ENCODE measurements around the gene IL1RAP. TPM values are rescaled to one million over a fixed set of nuclear protein-coding genes. Genes with fewer than 3 reads are reported as not detected.

IL1RAP gene
- total and polyA plus RNA-seq, 2 experiments from 2014 or later, result 3.6 to 5.0 TPM

DNA sequence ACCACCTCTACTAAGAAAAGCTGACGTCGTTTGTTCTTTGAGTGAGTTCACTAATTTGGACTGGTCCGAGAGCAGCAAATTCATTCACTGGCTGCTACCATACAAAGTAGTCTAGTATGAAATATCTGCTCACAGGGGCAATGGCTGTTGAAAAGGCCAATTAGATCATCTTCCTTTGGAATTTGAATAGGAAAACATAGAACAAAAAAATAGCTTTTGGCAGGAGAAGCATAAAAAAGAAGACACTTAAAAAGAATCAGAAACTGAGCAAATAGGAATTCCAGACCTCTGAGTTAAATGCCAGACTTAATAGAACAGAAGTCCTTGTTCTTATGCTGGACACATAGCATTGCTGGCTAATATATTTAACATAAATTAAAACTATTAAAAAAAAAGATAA, 159.3 kb downstream of the IL1RAP start:
- Histone ChIP-seq H2AFZ (no peak overlapping the region), H4K20me1 (replicated peaks; ENCODE audit: insufficient read depth) (no peaks in the 10 kb centered on the region), H3K79me2 (replicated peaks; ENCODE audit: insufficient read depth) (no peaks in the 10 kb centered on the region), H3K4me1 (ENCODE audit: insufficient read depth) (peaks cover 8% of the 10 kb centered on the region; the same call in 1 of the 2 replicates), H3K4me3 (no peak overlapping the region), H3K27me3 (ENCODE audit: insufficient read depth) (no peaks in the 10 kb centered on the region), H3K36me3 (ENCODE audit: insufficient read depth) (no peaks in the 10 kb centered on the region), H3K9me2 (ENCODE audit: insufficient read depth) (no peaks in the 10 kb centered on the region; the same call in 1 of the 2 replicates), H3K27ac (ENCODE audit: low read depth) (no peak overlapping the region), H3K4me2 (no peak overlapping the region), H3F3A (replicated peaks; ENCODE audit: low read depth) (no peaks in the 10 kb centered on the region)
- no peak overlapping the region for H3K27ac Mint-ChIP-seq
- DNase-seq (ENCODE audit: low spot score) (no peak), ATAC-seq (no peak)
- peaks cover 2% of the 10 kb centered on the region for H3K27me3 Mint-ChIP-seq (ENCODE audit: insufficient read depth, low read depth, poor library complexity)
- H3K9me3 Mint-ChIP-seq, result peaks cover 5% of the 10 kb centered on the region
- TF ChIP-seq JUNB (IDR thresholded peaks at IDR 0.05; ENCODE audit: unreplicated experiment), result no peak
- TF ChIP-seq STAT1 (IDR thresholded peaks at IDR 0.05; ENCODE audit: unreplicated experiment), result no peak
- no peak for TF ChIP-seq EZH2 (IDR thresholded peaks at IDR 0.05; ENCODE audit: low read depth, unreplicated experiment)
- no peak overlapping the region for H3K4me3 Mint-ChIP-seq
- H3K36me3 Mint-ChIP-seq (ENCODE audit: low read depth), result peaks cover 2% of the 10 kb centered on the region; the same call in 2 of the 3 replicates
- H3K4me1 Mint-ChIP-seq, result peaks cover 3% of the 10 kb centered on the region; the same call in 1 of the 3 replicates

DNA sequence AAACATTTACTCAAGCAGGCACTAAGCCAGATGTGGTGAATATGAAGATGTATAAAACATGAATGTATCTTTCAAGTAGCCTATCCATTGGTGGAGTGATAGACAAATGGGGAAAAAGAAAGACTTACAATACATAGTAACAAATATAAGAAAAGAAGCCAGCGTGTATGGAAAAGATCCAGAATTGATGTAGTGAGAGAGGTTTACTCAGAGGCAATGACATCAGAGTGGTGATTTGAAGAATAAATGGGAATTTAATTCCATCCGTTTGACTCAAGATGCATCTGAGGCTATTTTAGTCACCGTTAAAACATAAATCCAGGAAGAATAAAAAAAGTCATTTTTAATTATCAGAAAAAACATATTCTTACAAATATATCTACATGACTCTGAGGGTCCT, 162.6 kb downstream of the IL1RAP start:
- no peak for ATAC-seq
- no peak for DNase-seq (ENCODE audit: low spot score)
- H3K27me3 Mint-ChIP-seq (ENCODE audit: insufficient read depth, low read depth, poor library complexity), result peaks cover 2% of the 10 kb centered on the region
- Histone ChIP-seq H3K9me2 (ENCODE audit: insufficient read depth) (no peaks in the 10 kb centered on the region), H4K20me1 (replicated peaks; ENCODE audit: insufficient read depth) (no peaks in the 10 kb centered on the region), H3K4me2 (no peak overlapping the region), H3F3A (replicated peaks; ENCODE audit: low read depth) (no peaks in the 10 kb centered on the region), H3K27me3 (ENCODE audit: insufficient read depth) (no peaks in the 10 kb centered on the region), H2AFZ (no peak overlapping the region), H3K4me3 (no peak overlapping the region), H3K4me1 (ENCODE audit: insufficient read depth) (peaks cover 12% of the 10 kb centered on the region; the same call in 1 of the 2 replicates), H3K36me3 (ENCODE audit: insufficient read depth) (no peaks in the 10 kb centered on the region), H3K79me2 (replicated peaks; ENCODE audit: insufficient read depth) (no peaks in the 10 kb centered on the region), H3K27ac (ENCODE audit: low read depth) (no peak overlapping the region)
- H3K36me3 Mint-ChIP-seq (ENCODE audit: low read depth), result peaks cover 6% of the 10 kb centered on the region; the same call in 2 of the 3 replicates
- peaks cover 3% of the 10 kb centered on the region; the same call in 1 of the 3 replicates for H3K4me1 Mint-ChIP-seq
- no peak overlapping the region for H3K27ac Mint-ChIP-seq
- H3K4me3 Mint-ChIP-seq, result no peak overlapping the region
- peaks cover 10% of the 10 kb centered on the region for H3K9me3 Mint-ChIP-seq
- no peak for TF ChIP-seq CREB1 (CRISPR knock-in tag; IDR thresholded peaks at IDR 0.05; ENCODE audit: low read depth)
- no peak for TF ChIP-seq NANOG (IDR thresholded peaks at IDR 0.05; ENCODE audit: borderline replicate concordance)
- TF ChIP-seq, protein P1, sequence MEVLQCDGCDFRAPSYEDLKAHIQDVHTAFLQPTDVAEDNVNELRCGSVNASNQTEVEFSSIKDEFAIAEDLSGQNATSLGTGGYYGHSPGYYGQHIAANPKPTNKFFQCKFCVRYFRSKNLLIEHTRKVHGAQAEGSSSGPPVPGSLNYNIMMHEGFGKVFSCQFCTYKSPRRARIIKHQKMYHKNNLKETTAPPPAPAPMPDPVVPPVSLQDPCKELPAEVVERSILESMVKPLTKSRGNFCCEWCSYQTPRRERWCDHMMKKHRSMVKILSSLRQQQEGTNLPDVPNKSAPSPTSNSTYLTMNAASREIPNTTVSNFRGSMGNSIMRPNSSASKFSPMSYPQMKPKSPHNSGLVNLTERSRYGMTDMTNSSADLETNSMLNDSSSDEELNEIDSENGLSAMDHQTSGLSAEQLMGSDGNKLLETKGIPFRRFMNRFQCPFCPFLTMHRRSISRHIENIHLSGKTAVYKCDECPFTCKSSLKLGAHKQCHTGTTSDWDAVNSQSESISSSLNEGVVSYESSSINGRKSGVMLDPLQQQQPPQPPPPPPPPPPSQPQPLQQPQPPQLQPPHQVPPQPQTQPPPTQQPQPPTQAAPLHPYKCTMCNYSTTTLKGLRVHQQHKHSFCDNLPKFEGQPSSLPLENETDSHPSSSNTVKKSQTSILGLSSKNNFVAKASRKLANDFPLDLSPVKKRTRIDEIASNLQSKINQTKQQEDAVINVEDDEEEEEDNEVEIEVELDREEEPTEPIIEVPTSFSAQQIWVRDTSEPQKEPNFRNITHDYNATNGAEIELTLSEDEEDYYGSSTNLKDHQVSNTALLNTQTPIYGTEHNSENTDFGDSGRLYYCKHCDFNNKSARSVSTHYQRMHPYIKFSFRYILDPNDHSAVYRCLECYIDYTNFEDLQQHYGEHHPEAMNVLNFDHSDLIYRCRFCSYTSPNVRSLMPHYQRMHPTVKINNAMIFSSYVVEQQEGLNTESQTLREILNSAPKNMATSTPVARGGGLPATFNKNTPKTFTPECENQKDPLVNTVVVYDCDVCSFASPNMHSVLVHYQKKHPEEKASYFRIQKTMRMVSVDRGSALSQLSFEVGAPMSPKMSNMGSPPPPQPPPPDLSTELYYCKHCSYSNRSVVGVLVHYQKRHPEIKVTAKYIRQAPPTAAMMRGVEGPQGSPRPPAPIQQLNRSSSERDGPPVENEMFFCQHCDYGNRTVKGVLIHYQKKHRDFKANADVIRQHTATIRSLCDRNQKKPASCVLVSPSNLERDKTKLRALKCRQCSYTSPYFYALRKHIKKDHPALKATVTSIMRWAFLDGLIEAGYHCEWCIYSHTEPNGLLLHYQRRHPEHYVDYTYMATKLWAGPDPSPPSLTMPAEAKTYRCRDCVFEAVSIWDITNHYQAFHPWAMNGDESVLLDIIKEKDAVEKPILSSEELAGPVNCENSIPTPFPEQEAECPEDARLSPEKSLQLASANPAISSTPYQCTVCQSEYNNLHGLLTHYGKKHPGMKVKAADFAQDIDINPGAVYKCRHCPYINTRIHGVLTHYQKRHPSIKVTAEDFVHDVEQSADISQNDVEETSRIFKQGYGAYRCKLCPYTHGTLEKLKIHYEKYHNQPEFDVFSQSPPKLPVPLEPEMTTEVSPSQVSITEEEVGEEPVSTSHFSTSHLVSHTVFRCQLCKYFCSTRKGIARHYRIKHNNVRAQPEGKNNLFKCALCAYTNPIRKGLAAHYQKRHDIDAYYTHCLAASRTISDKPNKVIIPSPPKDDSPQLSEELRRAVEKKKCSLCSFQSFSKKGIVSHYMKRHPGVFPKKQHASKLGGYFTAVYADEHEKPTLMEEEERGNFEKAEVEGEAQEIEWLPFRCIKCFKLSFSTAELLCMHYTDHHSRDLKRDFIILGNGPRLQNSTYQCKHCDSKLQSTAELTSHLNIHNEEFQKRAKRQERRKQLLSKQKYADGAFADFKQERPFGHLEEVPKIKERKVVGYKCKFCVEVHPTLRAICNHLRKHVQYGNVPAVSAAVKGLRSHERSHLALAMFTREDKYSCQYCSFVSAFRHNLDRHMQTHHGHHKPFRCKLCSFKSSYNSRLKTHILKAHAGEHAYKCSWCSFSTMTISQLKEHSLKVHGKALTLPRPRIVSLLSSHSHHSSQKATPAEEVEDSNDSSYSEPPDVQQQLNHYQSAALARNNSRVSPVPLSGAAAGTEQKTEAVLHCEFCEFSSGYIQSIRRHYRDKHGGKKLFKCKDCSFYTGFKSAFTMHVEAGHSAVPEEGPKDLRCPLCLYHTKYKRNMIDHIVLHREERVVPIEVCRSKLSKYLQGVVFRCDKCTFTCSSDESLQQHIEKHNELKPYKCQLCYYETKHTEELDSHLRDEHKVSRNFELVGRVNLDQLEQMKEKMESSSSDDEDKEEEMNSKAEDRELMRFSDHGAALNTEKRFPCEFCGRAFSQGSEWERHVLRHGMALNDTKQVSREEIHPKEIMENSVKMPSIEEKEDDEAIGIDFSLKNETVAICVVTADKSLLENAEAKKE (CRISPR knock-in tag; IDR thresholded peaks at IDR 0.05), result no peak
- no peak for TF ChIP-seq POLR2AphosphoS5 (IDR thresholded peaks at IDR 0.05; ENCODE audit: low read depth)
- TF ChIP-seq ZNF114 (CRISPR knock-in tag; IDR thresholded peaks at IDR 0.05), result no peak
- TF ChIP-seq, protein P2, sequence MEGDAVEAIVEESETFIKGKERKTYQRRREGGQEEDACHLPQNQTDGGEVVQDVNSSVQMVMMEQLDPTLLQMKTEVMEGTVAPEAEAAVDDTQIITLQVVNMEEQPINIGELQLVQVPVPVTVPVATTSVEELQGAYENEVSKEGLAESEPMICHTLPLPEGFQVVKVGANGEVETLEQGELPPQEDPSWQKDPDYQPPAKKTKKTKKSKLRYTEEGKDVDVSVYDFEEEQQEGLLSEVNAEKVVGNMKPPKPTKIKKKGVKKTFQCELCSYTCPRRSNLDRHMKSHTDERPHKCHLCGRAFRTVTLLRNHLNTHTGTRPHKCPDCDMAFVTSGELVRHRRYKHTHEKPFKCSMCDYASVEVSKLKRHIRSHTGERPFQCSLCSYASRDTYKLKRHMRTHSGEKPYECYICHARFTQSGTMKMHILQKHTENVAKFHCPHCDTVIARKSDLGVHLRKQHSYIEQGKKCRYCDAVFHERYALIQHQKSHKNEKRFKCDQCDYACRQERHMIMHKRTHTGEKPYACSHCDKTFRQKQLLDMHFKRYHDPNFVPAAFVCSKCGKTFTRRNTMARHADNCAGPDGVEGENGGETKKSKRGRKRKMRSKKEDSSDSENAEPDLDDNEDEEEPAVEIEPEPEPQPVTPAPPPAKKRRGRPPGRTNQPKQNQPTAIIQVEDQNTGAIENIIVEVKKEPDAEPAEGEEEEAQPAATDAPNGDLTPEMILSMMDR (conservative IDR thresholded peaks at IDR 0.05; ENCODE audit: low read depth in 2 of 2), result no peak
- TF ChIP-seq STAT1 (IDR thresholded peaks at IDR 0.05; ENCODE audit: unreplicated experiment), result no peak
- TF ChIP-seq EZH2phosphoT487 (IDR thresholded peaks at IDR 0.05; ENCODE audit: unreplicated experiment), result no peak
- TF ChIP-seq REST (IDR thresholded peaks at IDR 0.05; ENCODE audit: unreplicated experiment), result no peak
- TF ChIP-seq JUNB (IDR thresholded peaks at IDR 0.05; ENCODE audit: unreplicated experiment), result no peak
- no peak for TF ChIP-seq EZH2 (IDR thresholded peaks at IDR 0.05; ENCODE audit: low read depth, unreplicated experiment)
